HG03175 (cell line): ENCODE data around the gene RBM23.
A peak's percentile ranks its signal among the peaks of the same experiment; 100 is the strongest.
"Not testable (repeated sequence)": the region's sequence is repeated elsewhere in the genome, so short reads cannot be mapped to it uniquely, and the experiment has no call there.

Experiments
- ATAC-seq: cut with Tn5 transposase; IDR thresholded peaks from one replicate; pipeline ENCODE4 v1.9.1; 2021; ENCODE audit warnings: mild to moderate bottlenecking, moderate library complexity; ENCODE audit not compliant: unreplicated experiment

Gene RBM23

DNA sequence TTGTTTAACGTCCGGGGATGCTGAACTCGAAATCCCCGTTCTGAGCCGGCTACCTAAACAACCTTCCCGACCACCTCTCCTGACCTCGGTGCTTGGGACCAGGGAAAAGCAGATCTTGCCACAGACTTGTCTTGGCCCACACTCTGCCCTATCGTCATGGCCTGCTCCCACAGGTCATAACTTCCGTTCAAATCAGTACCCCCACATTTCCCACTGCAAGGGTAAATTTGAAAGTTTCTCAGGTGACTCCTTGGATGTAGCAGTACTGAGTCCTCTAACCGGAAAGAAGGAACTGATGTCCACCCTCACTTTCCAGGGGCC lies 612 bp upstream of the RBM23 start:
- no peak for ATAC-seq

DNA sequence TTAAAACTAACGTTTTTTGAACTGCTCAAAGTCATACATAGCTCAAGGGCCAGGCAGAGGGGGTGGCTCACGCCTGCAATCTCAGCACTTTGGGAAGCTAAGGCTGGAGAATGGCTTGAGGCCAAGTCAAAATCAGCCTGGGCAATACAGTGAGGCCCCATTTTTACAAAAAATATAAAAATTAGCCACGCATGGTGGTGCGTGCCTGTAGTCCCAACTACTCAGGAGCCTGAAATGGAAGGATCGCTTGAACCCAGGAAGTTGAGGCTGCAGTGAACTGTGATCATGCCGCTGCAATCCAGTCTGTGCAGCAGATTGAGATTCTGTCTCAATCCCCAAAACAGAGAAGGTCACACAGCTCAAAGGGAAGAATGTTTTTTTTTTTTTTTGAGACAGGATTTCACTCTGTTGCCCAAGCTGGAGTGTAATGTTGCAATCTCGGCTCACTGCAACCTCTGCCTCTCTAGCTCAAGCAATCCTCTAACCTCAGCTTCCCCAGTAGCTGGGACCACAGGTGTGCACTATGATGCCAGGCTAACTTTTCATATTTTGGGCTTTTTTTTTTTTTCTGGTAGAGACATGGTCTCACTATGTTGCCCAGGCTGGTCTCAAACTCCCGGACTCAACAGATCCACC lies 2.9 kb downstream of the RBM23 start:
- ATAC-seq, result no peak

DNA sequence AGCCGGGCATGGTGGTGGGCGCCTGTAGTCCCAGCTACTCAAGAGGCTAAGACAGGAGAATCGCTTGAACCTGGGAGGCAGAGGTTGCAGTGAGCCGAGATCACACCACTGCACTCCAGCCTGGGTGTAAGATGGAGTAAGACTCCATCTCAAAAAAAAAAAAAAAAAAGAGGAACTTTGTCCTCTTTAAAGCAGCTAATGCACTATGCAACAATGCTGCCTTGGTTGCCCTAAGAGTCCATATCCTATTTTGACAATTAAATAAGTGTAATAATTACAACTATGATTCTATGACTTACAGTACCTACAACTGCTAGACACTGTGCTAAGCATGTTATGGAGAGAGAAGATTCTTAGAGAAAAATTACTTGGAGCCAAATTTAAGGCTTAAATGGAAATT lies 4.1 kb downstream of the RBM23 start:
- ATAC-seq, result not testable (repeated sequence)

DNA sequence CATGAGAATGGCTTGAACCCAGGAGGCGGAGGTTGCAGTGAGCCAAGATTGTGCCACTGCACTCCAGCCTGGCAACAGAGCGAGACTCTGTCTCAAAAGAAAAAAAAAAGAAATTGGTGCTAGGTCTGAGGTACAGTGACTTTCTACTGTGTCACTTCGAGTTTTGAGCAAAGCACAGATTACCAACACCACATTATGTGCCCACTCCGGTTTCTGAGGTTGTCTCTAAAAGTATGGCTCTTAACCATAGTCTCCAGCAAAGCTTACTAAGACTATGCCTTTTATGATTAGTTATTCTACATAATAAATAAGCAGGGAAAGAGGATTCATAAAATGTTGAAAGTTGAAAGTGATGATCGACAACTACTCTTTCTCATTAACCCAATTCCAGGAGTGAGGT lies 8.0 kb downstream of the RBM23 start:
- no peak for ATAC-seq

DNA sequence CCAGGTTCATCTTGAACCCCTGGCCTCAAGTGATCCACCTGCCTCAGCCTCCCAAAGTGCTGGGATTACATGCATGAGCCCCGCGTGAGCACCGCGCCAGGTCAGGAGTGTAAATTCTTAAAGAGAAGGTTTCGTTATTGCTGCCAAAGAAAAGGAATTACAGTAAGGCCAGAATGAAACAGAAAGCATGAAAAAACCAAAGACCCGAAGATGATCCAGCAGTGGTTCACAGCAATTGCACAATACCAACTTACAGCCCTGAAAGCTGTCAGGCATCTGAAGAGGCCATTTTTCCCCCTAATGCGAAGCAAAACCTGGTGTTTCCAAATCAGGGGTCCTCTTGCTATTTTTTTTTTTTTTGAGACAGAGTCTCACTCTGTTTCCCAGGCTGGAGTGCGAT lies 10.3 kb downstream of the RBM23 start:
- no peak for ATAC-seq

DNA sequence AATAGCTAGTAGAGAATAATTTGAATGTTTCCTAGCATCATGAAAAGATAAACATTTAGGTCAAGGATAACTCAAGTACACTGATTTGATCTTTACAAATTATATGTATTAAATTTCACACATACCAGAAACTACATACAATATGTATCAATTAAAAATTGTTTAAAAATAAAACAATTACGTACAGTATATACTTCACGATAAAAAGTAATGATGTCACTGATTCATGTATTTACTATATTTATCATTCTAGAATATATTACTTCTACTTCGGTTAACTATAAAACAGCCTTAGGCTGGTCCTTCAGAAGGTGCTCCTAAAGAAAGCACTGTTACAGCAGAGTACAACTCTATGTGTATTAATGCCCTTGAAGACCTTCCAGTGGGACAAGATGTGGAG lies 11.5 kb downstream of the RBM23 start:
- ATAC-seq, result no peak

DNA sequence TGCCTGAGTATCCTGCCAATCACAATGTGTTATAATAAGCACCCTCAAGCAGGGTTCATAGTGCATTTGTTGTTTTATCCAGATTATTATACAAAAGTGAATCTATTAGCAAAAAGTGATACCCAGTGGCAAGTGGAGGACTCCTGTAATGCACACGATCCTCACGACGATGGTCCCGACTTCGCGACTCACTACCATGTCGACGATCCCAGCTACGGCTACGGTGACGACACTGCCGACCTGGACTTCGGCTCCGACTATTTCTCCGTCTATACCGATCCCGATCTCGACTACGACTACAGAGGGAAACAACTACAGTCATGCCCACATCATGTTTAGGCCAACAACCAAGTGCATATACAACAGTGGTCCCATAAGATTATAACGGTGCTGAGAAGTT lies 12.9 kb downstream of the RBM23 start:
- no peak for ATAC-seq

DNA sequence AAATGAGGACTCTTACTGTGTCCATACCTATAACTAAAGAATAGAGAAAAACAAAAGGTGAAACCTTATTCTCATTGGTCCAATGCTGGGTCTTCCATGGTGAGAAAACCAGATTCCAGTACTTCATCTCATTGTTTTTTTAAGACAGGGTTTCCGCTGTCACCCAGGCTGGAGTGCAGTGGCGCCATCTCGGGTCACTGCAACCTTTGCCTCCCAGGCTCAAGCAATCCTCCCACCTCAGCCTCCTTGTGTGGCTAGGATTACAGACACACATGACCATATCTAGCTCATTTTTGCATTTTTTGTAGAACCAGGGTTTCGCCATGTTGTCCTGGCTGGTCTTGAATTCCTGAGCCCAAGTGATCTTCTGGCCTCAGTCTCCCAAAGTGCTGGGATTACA lies 13.3 kb downstream of the RBM23 start:
- no peak for ATAC-seq

DNA sequence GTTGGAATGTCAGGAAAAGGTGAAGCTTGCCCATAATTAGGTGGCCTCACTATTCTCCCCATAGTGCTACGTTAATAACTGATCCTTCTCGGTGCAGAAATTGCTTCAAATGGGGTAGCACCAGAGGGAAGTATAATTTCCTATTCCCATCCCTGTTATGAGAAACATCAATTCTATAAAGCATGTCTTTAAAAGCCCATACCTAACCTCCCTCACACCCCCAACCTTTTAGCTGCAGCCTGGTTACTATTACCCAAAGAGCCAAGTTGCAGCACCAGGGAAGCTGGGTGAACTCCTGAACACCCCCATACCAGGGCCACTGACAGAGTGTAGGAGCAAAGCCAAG lies 15.2 kb downstream of the RBM23 start:
- ATAC-seq, result no peak

DNA sequence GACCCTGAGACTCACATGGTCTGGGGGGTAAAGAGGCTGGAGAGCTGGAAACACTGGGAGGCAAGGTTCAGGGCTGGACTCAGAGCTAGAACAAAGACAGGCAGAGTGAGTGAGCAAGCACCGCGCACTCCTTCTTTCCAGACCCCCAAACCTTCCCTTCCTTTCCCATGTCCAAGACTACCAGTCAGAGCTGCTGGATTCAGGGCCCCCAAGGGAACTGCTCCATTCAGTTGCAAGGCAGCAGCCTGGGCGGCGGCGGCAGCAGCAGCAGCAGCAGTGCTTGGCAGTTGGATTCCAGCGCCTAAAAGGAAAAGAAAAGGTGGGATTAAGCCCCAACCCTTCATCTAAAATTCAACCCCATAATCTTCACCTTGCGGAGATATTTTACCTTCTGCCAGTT lies 17.1 kb downstream of the RBM23 start:
- ATAC-seq, result no peak

DNA sequence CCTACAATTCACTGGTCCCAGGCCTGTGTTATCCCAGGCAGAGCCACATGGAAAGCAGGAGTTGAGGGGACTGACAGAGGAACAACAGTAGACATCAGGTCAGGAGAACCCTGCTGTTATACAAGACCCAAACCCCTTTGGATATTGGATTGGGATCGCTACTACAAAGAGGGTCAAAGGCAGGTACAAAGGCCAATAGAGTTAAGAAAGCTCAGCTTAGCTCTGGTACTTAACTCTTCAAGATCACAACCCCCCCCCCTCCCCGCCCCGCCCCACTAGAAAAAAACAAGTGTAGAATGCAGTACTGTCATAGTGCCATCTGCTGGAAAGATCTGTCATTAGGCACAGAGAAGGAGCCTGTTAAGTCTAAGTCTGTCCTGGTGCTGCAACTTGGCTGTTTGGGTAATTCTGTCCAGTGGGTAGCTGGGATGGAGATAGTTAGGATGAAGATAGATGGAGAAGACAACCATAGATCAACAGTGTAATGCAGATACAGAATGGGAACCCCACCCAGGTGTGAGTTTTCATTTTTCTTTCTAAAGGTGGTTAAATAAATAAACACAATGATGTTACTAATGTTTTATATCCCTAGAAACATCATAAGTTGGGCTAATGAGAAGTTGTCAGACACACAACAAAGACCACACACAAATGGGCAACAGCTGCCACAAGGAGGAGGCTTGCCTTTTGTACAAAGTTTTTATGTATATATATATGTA lies 18.7 kb downstream of the RBM23 start:
- peak; percentile 55 for ATAC-seq

DNA sequence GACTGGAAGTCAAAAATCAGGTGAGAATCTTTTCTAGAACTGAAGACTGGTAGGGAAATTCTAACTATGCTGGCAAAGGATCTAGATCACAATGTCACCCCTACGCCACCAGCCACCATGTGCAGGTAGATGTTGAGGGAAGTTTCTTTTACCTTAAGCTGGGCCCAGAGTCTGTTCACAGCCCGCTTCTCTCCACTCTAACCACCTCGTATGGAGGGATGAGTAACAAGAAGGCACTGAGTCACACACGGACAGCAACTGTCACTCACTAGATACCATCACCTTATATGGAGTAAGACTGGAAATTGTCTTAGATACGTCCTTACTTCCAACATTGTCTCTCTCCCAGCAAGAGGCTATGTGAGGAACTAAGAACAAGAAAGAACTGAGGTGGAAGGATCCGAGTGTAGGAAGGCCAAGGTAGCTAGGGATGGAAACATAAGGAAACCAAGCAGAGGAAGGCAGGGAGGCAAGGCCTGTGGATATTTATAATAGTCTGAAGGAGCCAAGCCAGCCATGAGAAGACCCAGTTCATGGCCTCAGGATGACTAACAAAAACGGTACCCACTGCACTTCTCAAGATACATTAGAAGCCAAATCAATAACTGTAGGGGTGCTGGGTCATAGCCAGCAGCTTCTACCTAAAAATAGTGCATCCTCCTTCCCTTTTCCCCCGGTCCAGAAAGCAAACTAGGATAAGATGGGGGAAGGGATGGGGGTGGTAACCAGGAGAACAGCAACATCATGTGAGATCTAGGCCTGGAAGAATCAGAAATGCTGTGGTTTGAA lies 20.5 kb downstream of the RBM23 start:
- ATAC-seq, result no peak

DNA sequence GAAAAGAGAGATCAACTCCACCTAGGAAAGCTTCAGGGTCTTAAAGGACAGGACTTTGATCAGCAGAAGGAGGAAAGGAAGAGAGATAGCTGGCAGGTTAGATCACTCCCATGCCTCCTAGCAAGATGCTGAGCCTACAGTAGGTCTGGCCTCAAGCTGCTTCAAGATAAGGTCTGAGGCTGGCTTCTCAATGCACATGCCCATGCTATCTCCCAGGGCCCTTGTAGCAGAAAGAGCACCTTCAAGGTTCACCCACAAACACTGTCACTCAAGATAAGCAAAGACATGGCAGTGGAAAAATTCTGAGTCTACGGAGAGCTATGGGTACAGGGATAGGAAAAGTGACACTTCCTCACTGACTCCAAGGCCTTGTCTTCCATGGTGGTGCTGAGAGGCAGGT lies 21.6 kb downstream of the RBM23 start:
- no peak for ATAC-seq

DNA sequence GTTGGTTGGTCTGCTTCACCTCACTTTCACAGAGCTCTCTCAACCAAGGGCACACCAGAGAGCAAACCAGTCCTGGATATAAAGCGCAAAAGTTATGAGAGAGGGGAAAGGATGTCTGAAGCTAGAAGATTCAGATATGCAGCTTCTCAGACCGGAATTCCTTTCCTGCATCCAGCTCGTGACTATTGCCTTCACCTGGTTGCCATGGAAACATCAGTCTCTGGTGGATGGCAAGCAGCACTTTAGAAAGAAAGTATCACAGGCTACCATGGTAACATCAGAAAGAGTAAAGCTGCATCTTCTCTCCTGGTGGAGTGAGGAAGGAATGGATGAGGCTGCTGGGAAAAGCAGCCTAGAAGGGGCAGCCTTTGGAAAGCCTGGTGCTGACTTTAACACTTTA lies 22.2 kb downstream of the RBM23 start:
- ATAC-seq, result no peak

DNA sequence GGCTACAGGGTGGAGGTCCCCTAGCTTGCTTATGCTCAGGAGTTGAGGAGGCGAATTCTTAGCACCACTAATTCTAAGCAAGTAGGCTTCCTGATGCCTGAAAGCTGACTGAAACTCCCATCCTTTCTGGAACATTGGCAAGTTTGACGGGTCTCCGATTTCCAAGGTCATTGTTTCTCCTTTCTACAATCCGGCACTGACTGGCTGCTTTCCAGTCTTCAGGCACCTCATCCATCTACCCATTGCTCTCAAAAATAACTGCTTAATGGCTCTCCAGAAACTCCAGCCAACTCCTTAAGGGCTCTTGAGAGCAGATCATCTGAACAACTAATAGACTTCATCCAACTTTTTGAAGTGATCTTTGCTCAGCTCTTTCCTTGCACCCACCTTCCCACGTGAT lies 22.6 kb downstream of the RBM23 start:
- ATAC-seq, result no peak

DNA sequence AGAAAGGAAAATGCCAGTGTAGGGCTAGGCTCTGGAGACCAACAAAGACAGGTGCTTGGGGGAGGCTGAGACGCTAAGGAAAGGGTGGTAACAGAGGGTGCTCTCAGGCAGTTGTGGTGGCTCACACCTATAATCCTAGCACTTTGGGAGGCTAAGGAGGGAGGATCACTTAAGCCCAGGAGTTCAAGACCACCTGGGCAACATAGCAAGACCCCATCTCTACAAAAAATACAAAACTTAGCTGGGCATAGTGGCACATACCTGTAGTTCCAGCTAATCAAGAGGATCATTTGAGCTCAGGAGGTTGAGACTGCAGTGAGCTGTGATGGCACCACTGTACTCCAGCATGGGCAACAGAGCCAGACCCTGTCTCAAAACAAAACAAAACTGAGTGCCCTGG lies 23.5 kb downstream of the RBM23 start:
- no peak for ATAC-seq

DNA sequence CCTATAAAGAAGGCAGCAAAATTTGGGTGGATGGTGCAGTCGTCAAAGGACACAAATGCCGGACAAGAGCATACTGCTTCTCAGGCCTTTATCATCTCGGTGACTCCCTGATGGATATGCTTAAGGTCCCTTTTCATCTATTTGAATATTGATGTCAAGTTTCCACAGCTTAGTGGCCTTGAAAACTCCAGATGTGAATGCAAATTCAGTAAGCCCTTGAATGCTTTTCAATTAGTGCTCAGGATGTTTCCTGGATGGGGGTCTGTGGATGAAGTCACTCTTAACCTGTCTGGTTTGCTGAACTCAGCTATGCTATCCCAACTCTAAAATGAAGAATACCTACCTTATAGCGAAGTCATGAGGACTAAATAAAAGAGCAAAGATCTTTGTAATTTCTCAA lies 25.2 kb downstream of the RBM23 start:
- no peak for ATAC-seq

DNA sequence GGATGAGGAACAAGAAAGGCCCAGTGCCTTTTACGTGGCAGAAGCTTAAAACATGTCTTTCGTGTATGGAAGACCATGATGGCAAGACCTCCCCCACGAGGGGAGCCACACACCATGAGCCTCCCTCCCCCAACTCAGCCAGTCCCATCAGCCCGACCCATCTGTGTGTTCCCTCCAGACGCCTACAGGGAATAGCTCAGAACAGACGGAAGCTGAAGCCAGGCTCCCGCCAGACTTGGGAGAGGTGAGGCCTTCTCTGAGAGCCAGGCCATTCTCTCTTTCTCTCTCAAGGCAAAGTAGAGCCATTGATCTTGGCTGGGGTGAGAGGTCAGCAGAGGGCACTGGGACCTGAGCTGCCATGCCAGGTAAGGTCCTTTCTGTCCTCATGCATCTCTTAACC lies 26.5 kb downstream of the RBM23 start:
- no peak for ATAC-seq

DNA sequence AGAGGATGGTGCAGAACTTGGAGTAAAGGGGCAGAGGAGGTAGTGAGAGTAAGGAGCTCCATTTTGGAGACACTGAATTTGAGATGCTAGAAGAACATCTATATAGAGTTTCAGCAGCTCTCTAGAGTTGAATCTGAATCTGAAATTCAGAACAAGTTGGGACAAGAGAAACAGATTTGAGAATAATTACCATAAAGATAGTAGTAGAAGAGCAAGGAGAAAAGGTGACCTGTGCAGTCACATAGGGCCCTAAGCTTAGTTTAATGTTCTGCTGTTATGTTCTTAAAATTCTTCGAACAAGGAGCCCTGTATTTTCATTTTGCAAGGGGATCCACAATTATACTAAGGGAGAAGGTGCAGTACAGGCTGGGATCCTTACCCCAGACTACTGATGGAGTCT lies 28.5 kb downstream of the RBM23 start:
- no peak for ATAC-seq

DNA sequence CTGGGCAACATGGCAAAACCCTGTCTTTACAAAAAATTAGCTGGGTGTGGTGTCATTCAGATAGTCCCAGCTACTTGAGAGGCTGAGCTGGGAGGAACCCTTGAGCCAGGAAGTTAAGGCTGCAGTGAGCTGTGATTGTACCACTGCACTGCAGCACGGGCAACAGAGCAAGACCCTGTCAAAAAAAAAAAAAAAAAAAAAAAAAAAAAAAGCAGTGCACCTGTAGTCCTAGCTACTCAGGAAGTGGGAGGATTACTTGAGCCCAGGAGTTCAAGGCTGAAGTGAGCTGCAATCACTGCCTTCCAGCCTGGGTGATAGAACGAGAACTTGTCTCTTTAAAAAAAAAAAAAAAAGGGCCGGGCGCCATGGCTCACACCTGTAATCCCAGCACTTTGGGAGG lies 30.3 kb downstream of the RBM23 start:
- no peak for ATAC-seq

DNA sequence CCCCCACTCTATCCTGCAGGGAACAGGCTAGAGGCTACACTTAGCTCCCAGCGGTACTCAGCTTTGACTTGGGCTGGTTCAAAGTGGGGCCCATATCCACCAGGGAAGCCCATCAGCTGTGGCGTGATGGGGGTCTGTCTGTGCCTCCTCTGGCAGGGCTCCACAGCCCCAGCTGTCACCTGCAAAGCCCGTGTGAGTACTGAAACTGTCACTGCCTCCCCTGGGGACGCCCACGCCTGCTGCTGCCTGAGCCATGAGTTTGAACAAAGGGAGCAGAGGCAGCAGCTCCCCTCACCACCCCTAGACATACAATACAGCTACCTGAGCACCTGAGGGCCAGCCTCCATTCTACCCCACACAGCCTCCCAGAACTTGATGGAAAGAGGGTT lies 31.0 kb downstream of the RBM23 start:
- peak; percentile 38 for ATAC-seq

DNA sequence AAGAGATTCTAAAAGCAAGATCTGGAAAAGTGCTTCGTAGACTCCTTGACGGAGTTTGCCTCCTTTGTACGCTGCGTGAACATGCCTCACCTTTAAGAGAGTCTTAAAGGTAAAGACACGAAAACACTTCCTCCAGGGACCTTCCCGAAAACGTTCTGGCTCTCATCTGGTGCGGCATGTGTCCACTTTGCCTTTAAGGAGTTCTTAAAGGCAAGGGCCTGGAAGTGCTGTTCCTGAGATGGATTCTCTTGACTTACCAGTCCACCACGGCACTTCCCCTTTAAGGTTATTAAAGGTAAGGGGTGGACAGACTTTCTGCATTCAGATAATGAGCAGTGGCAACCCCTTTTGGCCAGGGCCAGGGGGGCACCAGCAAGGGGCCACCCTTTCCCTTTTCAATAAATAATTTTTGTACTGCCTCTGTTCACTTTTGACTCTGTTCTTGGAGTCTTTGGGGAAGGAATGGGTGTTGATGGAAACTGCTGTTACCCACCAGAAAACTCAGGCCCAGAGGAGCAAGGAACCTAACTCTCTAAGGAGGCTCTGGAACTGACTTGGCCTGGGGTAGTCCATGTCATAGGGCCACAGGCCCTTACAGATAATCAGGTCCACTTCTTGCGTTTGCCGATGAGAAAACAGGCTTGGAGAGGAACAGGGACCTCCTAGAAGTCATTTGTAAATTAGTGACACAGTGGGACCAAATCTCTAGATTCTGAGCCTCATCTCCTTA lies 31.5 kb downstream of the RBM23 start:
- peak; percentile 47 for ATAC-seq
